HG02840 (cell line): Measurements from ENCODE around the gene SORCS2.

Experiments used
- ATAC-seq: cut with Tn5 transposase; IDR thresholded peaks from one replicate; pipeline ENCODE4 v1.9.1; 2021; ENCODE audit warnings: mild to moderate bottlenecking, moderate library complexity, moderate number of reproducible peaks; ENCODE audit not compliant: unreplicated experiment, low FRiP score

SORCS2 gene

GRCh38 chr4:7630568-7631287, 438.4 kb downstream of the SORCS2 start:
- no peak for ATAC-seq

- ATAC-seq, result no peak
Measured at GRCh38 chr4:7631288-7632014, 439.1 kb downstream of the SORCS2 start.

- no peak for ATAC-seq
Measured at GRCh38 chr4:7632341-7632740, 440.0 kb downstream of the SORCS2 start.

- no peak for ATAC-seq
Measured at GRCh38 chr4:7632971-7633370, 440.6 kb downstream of the SORCS2 start.

GRCh38 chr4:7634661-7635251, 442.4 kb downstream of the SORCS2 start:
- ATAC-seq, result no peak

- ATAC-seq, result no peak
Measured at GRCh38 chr4:7635445-7636239, 443.3 kb downstream of the SORCS2 start.

- ATAC-seq, result no peak
Measured at GRCh38 chr4:7636240-7636508, 443.8 kb downstream of the SORCS2 start.

GRCh38 chr4:7637139-7637538, 444.8 kb downstream of the SORCS2 start:
- ATAC-seq, result no peak

- ATAC-seq, result no peak
Measured at GRCh38 chr4:7637971-7638370, 445.6 kb downstream of the SORCS2 start.

GRCh38 chr4:7638489-7638888, 446.2 kb downstream of the SORCS2 start:
- no peak for ATAC-seq

- ATAC-seq, result no peak
Measured at GRCh38 chr4:7638984-7639789, 446.8 kb downstream of the SORCS2 start.

- ATAC-seq, result no peak
Measured at GRCh38 chr4:7640136-7640535, 447.8 kb downstream of the SORCS2 start.

- ATAC-seq, result no peak
Measured at GRCh38 chr4:7641712-7642111, 449.4 kb downstream of the SORCS2 start.

GRCh38 chr4:7642741-7643458, 450.6 kb downstream of the SORCS2 start:
- no peak for ATAC-seq

- ATAC-seq, result no peak
Measured at GRCh38 chr4:7645158-7645557, 452.8 kb downstream of the SORCS2 start.

- no peak for ATAC-seq
Measured at GRCh38 chr4:7645956-7646355, 453.6 kb downstream of the SORCS2 start.

GRCh38 chr4:7646384-7647061, 454.2 kb downstream of the SORCS2 start:
- ATAC-seq, result no peak

GRCh38 chr4:7647186-7647585, 454.8 kb downstream of the SORCS2 start:
- ATAC-seq, result no peak
